Heart right ventricle (tissue), 16 donors: Measurements from ENCODE around the gene DSCAM. TPM values are rescaled to one million over a fixed set of nuclear protein-coding genes. Genes with fewer than 3 reads are reported as not detected.

Source experiments
- ATAC-seq, 8 donors: fragments of 200-7000 bp; cut with Tn5 transposase; one replicate each; pipeline ENCODE4 v1.9.1; 2020; ENCODE audit warnings: mild to moderate bottlenecking in 8 of 8, moderate library complexity in 8 of 8, moderate number of reproducible peaks in 1 of 8
- DNase-seq, 2 donors: peaks; one replicate each; pipeline ENCODE4 v3.0.0-alpha.2; 2020
- H3K27ac ChIP-seq, 10 donors: fragments of 200-600 bp; sonication (generic) in 2 of 10; one replicate each; pipeline versions ENCODE4 v1.5.0 to v1.8.0; 2020 to 2022; ENCODE audit warnings: mild to moderate bottlenecking in 3 of 10
- H3K27me3 ChIP-seq, 7 donors: fragments of 200-600 bp; one replicate each; pipeline ENCODE4 v1.8.0; 2021 to 2022; ENCODE audit warnings: mild to moderate bottlenecking in 2 of 7
- H3K36me3 ChIP-seq, 9 donors: fragments of 200-600 bp; sonication (generic) in 1 of 9; one replicate each; pipeline versions ENCODE4 v1.5.0 to v1.8.0; 2020 to 2022; ENCODE audit warnings: mild to moderate bottlenecking in 2 of 9
- H3K4me1 ChIP-seq, 9 donors: fragments of 200-600 bp; sonication (generic) in 1 of 9; one replicate each; pipeline versions ENCODE4 v1.5.0 to v1.8.0; 2020 to 2022; ENCODE audit warnings: mild to moderate bottlenecking in 4 of 9
- H3K4me3 ChIP-seq, 10 donors: fragments of 200-600 bp; sonication (generic) in 2 of 10; one replicate each; pipeline versions ENCODE4 v1.5.0 to v1.8.0; 2020 to 2022; ENCODE audit warnings: mild to moderate bottlenecking in 7 of 10, moderate library complexity in 2 of 10
- H3K9me3 ChIP-seq, 11 donors: fragments of 200-600 bp in 10 of 11; sonication (generic) in 2 of 11; one replicate each; pipeline versions ENCODE4 v1.5.0 to v1.8.0; 2013 to 2022; ENCODE audit warnings: mild to moderate bottlenecking in 2 of 11, control low read depth in 1 of 11, moderate library complexity in 1 of 11
- CTCF ChIP-seq, 9 donors: fragments of 200-600 bp; sonication (generic) in 2 of 9; IDR thresholded peaks; one replicate each; pipeline versions ENCODE4 v1.5.0 to v1.8.0; 2021 to 2022; ENCODE audit warnings: antibody characterized with exemption in 9 of 9, mild to moderate bottlenecking in 5 of 9, moderate library complexity in 1 of 9
- WGBS, 2 donors: extraction: QIAGEN DNeasy Blood & Tissue Kit; methylation state at CpG; one replicate each; pipeline ENCODE4 v1.1.7; 2013; ENCODE audit warnings: inconsistent platforms in 1 of 2; 5-methylcytosine and 5-hydroxymethylcytosine counted together
- intact Hi-C, 10 donors: fragments of 100-400 bp; cut with DNase I; formaldehyde crosslinking; loops; one replicate each; pipeline versions ENCODE4 v1.11.1 to v1.14.2; 2022
- polyA plus RNA-seq, 2 donors: library from polyadenylated mRNA; stranded (reverse); fragments of 200-250 nt; gene quantifications; one replicate each; pipeline ENCODE4 v1.2.3, GENCODE V29; 2013
- total RNA-seq, 10 donors: library from RNA; stranded (reverse); fragmentation: NEBNext Ultra II Directional in 3 of 10; extraction: Animal tissue kit (Norgen Biotek cat#: 25700) in 3 of 10; gene quantifications; one replicate each; pipeline versions ENCODE4 v1.2.1 to v1.2.4, GENCODE V29; 2021 to 2023
- donor health status: Arrhythmogenic right ventricular cardiomyopathy.
- donor health status: ischemic (EF 13 %, LVEDD 7.1; RV severe dilation, severe dysfunction).
- donor health status: healthy with polysubstance abuse.
- donor health status: DM: no; HTN: yes; CAD: no.
- donor health status: DM: no; HTN: no; CAD: no.
- donor health status: ischemic (EF 25% LVEDD 6.9; RV normal size, moderate dysfunction).
- donor health status: ischemic (EF 25% LVEDD 5.7; RV mildly dilated, moderate dysfunction).
- donor health status: healthy.
- donor health status: DM: yes; HTN: yes; CAD: no.
- donor health status: Ischemic cardiomyopathy.
- donor health status: ischemic (EF 35%, LVEDD 5.7; RV mildly dilated, moderate dysfunction).
- donor health status: nonischemic (EF 11% LVEDD 7.7; RV severe dilation, severe dysfunction).
- donor health status: DM: yes; HTN: yes; CAD: no.
- donor health status: PGD.
- donor health status: ischemic (EF 29% LVEDD 5.4; RV normal size, mild dysfunction).
- donor health status: nonischemic (EF 23%, LVEDD 6.1; RV moderate dilation, normal function).

The DSCAM gene
- total and polyA plus RNA-seq, 12 donors: 0.03 to 0.04 TPM; not detected in 10

- DNase-seq (no peak), ATAC-seq (no peak)
- Histone ChIP-seq H3K27me3 (peaks cover 0 to 19% (median 0%) of the 10 kb centered on the region in 7 donors), H3K27ac (no peak overlapping the region), H3K4me1 (peaks cover 0 to 3% (median 0%) of the 10 kb centered on the region in 9 donors), H3K9me3 (peaks cover 0 to 11% (median 0%) of the 10 kb centered on the region in 11 donors), H3K4me3 (no peak overlapping the region), H3K36me3 (no peaks in the 10 kb centered on the region)
- no peak for TF ChIP-seq CTCF (IDR thresholded peaks at IDR 0.05)
- WGBS, 2 donors: 85 to 90% methylated on average over 9 of the region's 9 CpGs
- intact Hi-C loops: loop anchor here in 1 of 10 donors (5.0 kb wide), 1 partner anchor 71 kb away; no protein-coding TSS in a partner anchor
Observed at GRCh38 chr21:40118527-40118926, 728.4 kb downstream of the DSCAM start.

DNA sequence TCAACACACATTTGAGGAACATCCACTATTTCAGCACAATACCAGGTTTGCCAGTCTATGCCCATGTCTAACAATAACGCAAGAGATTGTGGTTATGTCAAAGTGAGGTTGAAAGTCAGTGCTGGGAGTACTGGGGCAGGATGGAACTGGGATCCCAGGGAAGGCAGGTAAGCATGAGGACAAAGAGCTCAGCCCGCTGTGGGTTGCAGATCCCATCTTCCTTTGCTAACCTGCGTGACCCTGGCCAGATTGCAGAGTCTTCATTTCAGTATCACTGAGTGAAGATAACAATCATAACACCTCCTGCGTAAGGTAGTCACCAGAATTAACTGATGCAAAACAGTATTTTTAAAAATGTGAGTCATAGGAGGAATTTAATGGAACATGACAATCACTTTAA, 729.7 kb downstream of the DSCAM start:
- DNase-seq (no peak), ATAC-seq (no peak)
- Histone ChIP-seq H3K4me1 (peaks cover 0 to 3% (median 0%) of the 10 kb centered on the region in 9 donors), H3K4me3 (no peak overlapping the region), H3K9me3 (peaks cover 0 to 11% (median 0%) of the 10 kb centered on the region in 11 donors), H3K27me3 (peaks cover 0 to 11% (median 0%) of the 10 kb centered on the region in 7 donors), H3K36me3 (no peaks in the 10 kb centered on the region), H3K27ac (no peak overlapping the region)
- WGBS, 2 donors: 81 to 90% methylated on average over 4 of the region's 4 CpGs
- intact Hi-C loops: loop anchor here in 1 of 10 donors (2.0 to 5.0 kb wide), 2 partner anchors 16 to 70 kb away; no protein-coding TSS in a partner anchor
- no peak for TF ChIP-seq CTCF (IDR thresholded peaks at IDR 0.05)

GRCh38 chr21:40115775-40116174, 731.2 kb downstream of the DSCAM start:
- no peak for TF ChIP-seq CTCF (IDR thresholded peaks at IDR 0.05)
- no peak overlapping the region for H3K27ac ChIP-seq
- H3K9me3 ChIP-seq: peaks cover 0 to 11% (median 0%) of the 10 kb centered on the region in 11 donors
- ATAC-seq (no peak), DNase-seq (no peak)
- no peaks in the 10 kb centered on the region for H3K36me3 ChIP-seq
- H3K27me3 ChIP-seq: no peaks in the 10 kb centered on the region
- H3K4me3 ChIP-seq: no peak overlapping the region
- H3K4me1 ChIP-seq: peaks cover 0 to 2% (median 0%) of the 10 kb centered on the region in 9 donors
- intact Hi-C loops: loop anchor here in 1 of 10 donors (2.0 to 5.0 kb wide), 2 partner anchors 15 to 68 kb away; no protein-coding TSS in a partner anchor

GRCh38 chr21:40102682-40103081, 744.3 kb downstream of the DSCAM start:
- Histone ChIP-seq H3K36me3 (no peaks in the 10 kb centered on the region), H3K9me3 (peaks cover 0 to 12% (median 0%) of the 10 kb centered on the region in 11 donors), H3K27ac (no peak overlapping the region), H3K4me3 (no peak overlapping the region), H3K4me1 (no peaks in the 10 kb centered on the region), H3K27me3 (peaks cover 0 to 3% (median 0%) of the 10 kb centered on the region in 7 donors)
- DNase-seq (no peak), ATAC-seq (no peak)
- WGBS, 2 donors: 73 to 77% methylated on average over 3 of the region's 3 CpGs
- TF ChIP-seq CTCF (IDR thresholded peaks at IDR 0.05): no peak
- intact Hi-C loops: no loop called here
